Measurements from ENCODE around the gene MTMR2. TPM values are rescaled to one million over a fixed set of nuclear protein-coding genes. Genes with fewer than 3 reads are reported as not detected.

The MTMR2 gene
- total RNA-seq, 1 experiment from 2014 or later = 43.3 TPM

Other genes with a start within 250 kb of the MTMR2 start
- 8.7 and 16.2 TPM in 2 replicates for gene FAM76B, start 134.3 kb downstream of the MTMR2 start, total RNA-seq (2014; rRNA removed; shearing (Covaris generic))
- gene CEP57, start 133.6 kb downstream of the MTMR2 start, total RNA-seq (2014; rRNA removed; shearing (Covaris generic)) = 48.0 and 60.5 TPM in 2 replicates